Activated naive CD4-positive, alpha-beta T cell treated with anti-CD3 and anti-CD28 coated beads, Interleukin-2, amount 50 U/mL, for 72 hours (primary cell): ENCODE measurements around the gene SLC9A5. TPM values are rescaled to one million over a fixed set of nuclear protein-coding genes. Genes with fewer than 3 reads are reported as not detected.
A peak's percentile ranks its signal among the peaks of the same experiment; 100 is the strongest.

Experiments used
- ATAC-seq, 2 donors: fragments of 150-1000 bp; cut with Tn5 transposase; 2 replicates each; pipeline ENCODE4 v1.10.0; 2021; ENCODE audit warnings: mild to moderate bottlenecking in 2 of 2, moderate library complexity in 2 of 2
- DNase-seq, 2 donors: peaks; one replicate each; pipeline ENCODE4 v3.0.0; 2021 to 2022; ENCODE audit warnings: low spot score in 2 of 2
- H3K27ac Mint-ChIP-seq, 2 donors: one replicate each; pipeline ENCODE4 v1.8.0; 2022; ENCODE audit warnings: mild to moderate bottlenecking in 2 of 2, mixed read lengths in 2 of 2
- H3K36me3 Mint-ChIP-seq, 2 donors: one replicate each; pipeline ENCODE4 v1.8.0; 2022; ENCODE audit warnings: mixed read lengths in 2 of 2
- H3K9me3 Mint-ChIP-seq, 2 donors: one replicate each; pipeline ENCODE4 v1.8.0; 2022; ENCODE audit warnings: mixed read lengths in 2 of 2
- total RNA-seq, 2 donors: library from RNA; stranded (reverse); gene quantifications; one replicate each; pipeline ENCODE4 v1.2.3, GENCODE V29; 2022

Gene SLC9A5
- total RNA-seq, 2 donors from 2014 or later = 8.3 to 13.6 TPM

DNA sequence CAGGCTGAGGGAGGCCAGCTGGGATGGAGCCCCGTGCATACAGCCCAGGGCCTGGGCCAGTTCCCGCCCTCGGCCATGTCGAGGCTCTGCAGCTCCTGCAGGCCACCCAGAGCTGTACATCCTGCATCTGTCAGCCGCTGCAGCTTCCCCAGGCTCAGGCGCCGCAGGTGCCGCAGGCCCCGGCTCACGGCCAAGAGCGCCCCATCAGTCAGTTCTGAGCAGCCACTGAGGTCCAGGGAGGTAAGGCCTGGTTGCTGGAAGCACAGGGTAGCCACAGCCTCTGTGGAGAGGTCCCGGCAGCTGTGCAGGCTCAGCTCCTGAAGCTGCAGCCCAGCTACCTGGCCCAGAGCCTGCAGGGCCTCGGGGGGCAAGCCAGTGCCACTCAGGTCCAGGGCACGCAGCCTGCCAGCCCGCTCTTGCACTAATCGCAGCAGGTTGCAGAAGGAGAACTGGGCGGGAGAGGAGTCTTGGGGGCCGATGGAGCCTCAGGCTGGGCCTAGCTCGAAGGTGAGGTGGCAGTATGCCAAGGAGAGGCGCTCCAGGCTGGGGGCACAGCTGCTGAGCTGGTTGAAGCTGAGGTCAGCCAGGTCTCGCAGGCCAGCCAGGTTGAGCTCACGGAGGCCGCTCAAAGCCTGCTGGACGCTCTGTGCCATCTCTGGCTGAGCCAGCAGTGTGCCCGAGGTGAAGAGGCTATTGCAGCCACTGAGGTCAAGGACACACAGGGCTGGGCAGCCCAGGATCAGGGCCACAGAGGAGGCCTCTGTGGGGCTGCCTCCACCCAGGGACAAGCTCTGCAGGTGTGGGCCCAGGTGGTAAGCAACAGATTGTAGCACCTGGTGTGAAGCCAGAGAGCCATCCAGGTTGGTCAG is 38.5 kb upstream of the SLC9A5 start:
- DNase-seq (no peak), ATAC-seq (no peak)
- Mint-ChIP-seq H3K9me3 (no peaks in the 10 kb centered on the region), H3K27ac (peak overlapping the region in 1 of 2 donors; percentile 77), H3K36me3 (no peaks in the 10 kb centered on the region)

DNA sequence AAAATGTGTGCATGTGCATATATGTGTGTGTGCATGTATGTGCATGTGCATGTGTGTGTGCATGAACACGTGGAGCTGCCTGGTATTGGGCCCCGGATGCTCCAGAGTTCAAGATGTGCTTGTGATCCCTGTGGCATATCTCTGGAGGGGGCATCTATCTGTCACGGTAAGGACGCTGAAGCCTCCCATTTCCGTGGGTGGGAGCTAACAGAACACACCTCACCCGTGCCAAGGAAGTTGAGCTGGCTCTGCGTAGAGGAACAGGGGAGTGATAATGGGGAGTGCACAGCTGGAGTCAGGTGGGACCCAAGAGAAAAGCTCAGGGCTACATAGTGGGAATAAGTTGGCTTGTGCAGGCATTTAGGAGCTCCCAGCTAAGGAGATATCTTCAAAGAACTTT is 37.1 kb upstream of the SLC9A5 start:
- Mint-ChIP-seq H3K36me3 (no peaks in the 10 kb centered on the region), H3K9me3 (no peaks in the 10 kb centered on the region), H3K27ac (no peak overlapping the region)
- no peak for ATAC-seq
- DNase-seq = no peak

DNA sequence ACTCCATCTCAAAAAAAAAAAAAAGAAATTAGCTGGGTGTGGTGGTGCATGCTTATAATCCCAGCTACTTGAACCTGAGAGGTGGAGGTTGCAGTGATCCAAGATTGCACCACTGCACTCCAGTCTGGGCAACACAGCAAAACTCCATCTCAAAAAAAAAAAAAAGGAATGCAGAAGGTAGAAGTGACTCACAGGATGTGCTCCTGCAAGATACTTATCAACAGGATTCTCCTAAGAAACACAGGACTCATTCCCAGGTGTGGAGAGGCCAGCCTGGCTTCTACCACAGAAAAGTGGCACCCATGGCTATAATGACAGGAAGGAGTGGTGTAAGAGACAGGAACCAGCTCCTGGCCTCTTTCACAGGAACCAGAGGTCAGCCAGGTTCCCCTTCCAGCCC is 36.0 kb upstream of the SLC9A5 start:
- no peak for DNase-seq
- ATAC-seq = no peak
- Mint-ChIP-seq H3K36me3 (no peaks in the 10 kb centered on the region), H3K9me3 (no peaks in the 10 kb centered on the region), H3K27ac (peak overlapping the region in 1 of 2 donors; percentile 46)

DNA sequence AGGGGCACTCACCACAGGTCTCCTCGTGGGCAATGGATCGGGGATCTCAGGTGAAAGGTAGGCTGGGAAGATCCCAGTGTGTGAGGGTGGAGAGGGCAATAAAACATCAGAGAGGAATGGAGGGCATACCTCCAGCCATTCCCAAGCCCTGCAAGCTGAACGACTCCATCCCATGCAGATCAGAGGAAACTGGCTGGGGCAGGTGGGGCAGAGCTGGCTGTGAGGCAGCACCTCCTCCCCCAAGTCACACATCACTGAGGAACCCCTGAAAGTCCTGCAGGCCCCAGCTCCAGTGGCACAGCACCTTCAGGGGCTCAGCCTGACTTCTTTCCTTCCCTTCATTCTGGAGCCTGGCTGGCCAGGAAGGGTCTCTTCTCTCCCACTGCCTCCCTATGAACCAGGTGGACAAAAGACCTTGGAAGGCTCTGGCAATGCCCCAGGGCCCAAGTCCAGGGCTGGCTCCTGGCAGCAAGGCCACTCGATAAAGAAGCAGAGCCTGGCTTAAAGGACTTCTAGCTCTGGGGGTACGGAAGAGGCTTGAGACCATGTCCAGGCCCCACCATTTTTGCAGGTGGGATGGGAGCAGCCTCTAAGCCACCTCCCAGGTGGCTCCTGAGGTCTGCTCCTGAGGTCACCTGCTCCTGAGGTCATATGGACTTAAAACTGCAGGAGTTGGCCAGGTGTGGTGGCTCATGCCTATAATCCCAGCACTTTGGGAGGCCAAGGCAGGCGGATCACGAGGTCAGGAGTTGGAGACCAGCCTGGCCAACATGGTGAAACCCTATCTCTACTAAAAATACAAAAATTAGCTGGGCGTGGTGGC is 35.4 kb upstream of the SLC9A5 start:
- ATAC-seq (no peak), DNase-seq (no peak)
- Mint-ChIP-seq H3K27ac (peak overlapping the region in 1 of 2 donors; percentile 46), H3K36me3 (no peaks in the 10 kb centered on the region), H3K9me3 (no peaks in the 10 kb centered on the region)

DNA sequence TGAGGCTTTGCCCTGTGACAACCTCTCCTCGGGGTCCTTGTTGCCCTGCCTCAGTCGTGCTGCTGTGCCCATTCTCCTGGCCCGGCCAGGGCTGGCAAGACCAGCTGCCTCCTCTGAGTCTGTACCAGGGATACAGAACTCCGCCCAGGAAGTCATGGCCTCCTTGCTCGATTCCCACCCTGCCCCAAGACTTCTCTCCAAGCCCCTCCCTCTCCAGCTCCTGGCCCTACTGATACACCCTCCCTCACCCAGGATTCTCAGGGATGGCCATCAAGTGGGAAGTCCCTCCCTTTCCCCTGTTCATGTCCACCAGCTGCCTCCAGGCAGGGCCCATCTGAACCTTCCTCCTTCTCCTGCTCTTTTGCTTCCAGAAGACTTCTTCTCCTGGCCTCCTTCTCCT is 33.1 kb upstream of the SLC9A5 start:
- Mint-ChIP-seq H3K36me3 (no peaks in the 10 kb centered on the region), H3K27ac (peak overlapping the region; percentile 15 to 52), H3K9me3 (no peaks in the 10 kb centered on the region)
- ATAC-seq (no peak), DNase-seq (no peak)

DNA sequence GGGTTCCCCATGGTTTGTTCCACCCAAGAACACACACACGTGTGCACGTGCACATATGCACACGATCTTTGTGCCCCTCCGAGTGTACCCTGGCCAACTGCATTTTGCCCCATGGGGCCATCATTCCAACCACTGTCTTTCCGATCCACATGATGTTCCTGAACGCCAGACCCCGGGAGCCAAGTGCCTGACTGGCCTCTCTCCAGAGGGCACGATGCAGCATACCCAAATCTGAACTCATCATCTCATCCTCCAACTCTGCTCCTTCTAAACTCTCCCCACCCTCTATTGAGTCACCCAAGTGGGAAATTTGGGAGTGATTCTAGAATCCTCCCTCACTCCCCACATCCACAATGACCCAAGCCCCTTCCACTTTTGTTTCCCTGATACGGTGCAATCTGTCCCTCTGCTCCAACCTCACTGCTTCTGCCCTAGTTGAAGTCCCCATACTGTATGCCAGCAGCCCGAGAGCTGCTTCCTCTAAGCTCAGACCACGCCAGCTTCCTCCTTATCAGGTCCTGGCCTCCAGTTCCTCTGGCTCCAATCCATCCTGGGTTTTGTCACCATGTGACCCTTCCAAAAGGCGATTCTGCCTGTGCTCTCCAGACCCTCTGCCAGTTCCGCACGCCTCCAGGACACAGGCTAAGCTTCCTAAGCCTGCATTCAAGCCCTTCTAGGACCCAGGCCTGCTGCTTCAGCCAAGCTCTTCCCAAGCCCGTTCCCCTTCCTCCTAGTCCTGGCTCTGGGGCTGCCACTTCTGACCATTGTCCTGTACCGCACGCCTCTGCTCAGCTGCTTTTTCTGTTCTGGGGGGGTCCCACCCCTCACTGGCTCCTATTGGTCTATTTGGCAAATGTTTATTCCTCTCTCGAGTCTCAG is 31.9 kb upstream of the SLC9A5 start:
- Mint-ChIP-seq H3K9me3 (no peaks in the 10 kb centered on the region), H3K36me3 (no peaks in the 10 kb centered on the region), H3K27ac (peak overlapping the region; percentile 26 to 75)
- ATAC-seq (no peak), DNase-seq (no peak)

DNA sequence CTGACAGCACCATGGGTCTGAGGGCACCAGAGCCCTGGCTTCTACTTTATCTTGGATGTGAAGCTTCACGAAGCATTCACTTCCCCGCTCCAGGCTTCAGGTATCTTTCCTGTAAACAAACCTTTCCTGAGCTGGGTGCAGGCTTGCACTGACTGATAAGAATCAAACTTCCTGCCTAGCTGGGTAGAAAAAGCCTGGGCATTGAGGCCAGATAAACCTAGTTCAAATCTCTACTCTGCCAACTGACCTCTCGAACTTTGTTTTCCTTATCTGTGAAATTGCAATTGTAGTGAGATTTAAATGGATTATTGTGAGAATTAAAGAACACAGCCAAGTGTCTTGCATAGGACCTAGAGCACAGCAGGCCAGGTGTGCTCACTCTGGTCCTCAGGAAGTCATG is 24.8 kb upstream of the SLC9A5 start:
- no peaks in the 10 kb centered on the region for H3K9me3 Mint-ChIP-seq
- DNase-seq (no peak), ATAC-seq (no peak)
- peak overlapping the region; percentile 22 to 55 for H3K27ac Mint-ChIP-seq
- H3K36me3 Mint-ChIP-seq = peaks cover 14 to 23% of the 10 kb centered on the region in 2 donors

DNA sequence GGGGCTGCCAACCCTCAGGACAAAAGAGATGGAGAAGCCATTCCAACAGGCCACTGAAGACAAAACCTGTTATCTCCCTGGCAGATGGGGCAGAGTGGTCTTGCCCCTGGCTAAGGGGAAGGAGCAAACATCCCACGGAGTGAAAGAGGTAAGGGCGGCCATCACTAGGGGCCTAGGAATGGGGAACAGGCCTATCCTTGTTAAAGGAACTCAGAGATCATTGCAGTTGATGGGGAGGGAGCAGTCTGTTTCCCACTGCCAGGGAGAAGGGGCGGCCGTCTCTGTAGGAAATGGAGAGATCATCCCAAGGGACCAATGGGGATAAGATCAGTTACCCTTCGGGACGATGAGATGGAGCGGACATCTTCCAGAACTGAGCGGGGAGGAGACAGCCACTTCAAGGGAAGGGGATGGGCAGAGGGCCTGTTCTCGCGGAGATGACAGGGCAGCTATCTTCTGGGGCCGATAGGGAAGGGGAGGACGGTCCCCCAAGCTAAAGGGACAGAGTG is 22.4 kb upstream of the SLC9A5 start:
- H3K36me3 Mint-ChIP-seq = peaks cover 14 to 31% of the 10 kb centered on the region in 2 donors
- no peak for ATAC-seq

DNA sequence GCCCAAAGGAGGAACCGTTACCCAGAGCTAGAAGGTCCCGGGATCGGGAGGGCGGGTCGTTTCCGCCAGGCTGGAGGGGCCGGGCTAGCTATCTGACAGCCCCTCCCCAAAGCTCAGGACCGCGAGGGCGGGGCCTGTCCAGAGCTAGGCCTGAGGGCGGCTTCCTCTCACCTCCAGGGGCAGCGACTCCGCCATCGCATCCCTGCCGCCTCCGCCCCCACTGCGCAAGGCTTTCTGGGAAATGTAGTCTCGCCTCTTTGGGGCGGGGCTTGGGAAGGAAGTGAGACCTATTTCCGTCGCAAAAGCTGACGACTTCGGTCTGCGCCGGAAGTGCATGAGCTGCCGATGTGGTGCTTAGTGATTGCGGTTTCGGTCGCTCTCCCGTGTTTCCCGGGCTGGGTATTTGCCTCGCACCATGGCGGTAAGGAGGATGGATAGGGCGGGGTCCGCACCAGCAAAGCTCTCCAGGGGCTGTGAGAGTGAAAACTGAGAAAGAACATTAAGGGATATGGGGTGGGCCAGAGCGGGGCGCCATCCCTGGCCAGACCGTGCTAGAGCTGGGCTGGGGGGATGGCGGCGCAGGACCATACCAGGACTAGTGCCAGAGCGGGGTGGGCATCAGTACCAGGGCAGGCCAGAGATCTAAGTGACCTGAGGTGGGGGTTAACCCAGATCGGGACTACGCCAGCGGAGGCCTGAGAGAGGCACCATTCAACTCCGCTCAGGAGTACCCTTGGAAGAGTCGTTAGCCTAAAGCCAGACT is 21.8 kb upstream of the SLC9A5 start, which contains the start of gene TMEM208:
Gene TMEM208, plus strand, starts transcription at position 327 of the 763 bp plus-strand sequence. Its CDS starts 89 bp downstream, at position 416.
- peak within 1 kb of the TSS; percentile 96 to 99 for H3K27ac Mint-ChIP-seq
- DNase-seq = peak; percentile 98 to 99
- ATAC-seq = peak; percentile 96 to 98

More for the DNA sequence above, 22.4 kb upstream of the SLC9A5 start:
- Mint-ChIP-seq H3K27ac (peak overlapping the region; percentile 95 to 96), H3K9me3 (no peaks in the 10 kb centered on the region)
- no peak for DNase-seq

DNA sequence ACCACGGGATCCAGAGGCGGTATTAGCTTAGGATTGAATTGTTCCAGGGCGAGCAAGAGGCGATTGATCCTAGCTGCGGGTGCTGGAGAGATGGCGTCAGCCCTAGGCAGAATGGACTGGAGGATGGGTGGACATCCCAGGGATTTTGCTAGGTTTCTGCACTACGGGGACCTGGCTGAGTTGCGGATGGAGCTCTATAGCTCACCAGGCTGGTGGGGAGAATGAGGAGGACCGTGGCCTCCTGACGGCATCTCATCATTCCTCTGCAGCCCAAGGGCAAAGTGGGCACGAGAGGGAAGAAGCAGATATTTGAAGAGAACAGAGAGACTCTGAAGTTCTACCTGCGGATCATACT is 21.2 kb upstream of the SLC9A5 start:
- Mint-ChIP-seq H3K36me3 (peaks cover 14 to 31% of the 10 kb centered on the region in 2 donors), H3K27ac (peak overlapping the region; percentile 96 to 99), H3K9me3 (no peaks in the 10 kb centered on the region)
- no peak for ATAC-seq
- no peak for DNase-seq

More for the DNA sequence above, 21.8 kb upstream of the SLC9A5 start, which contains the start of gene TMEM208:
- H3K9me3 Mint-ChIP-seq = no peaks in the 10 kb centered on the region
- H3K36me3 Mint-ChIP-seq = peaks cover 14 to 31% of the 10 kb centered on the region in 2 donors

DNA sequence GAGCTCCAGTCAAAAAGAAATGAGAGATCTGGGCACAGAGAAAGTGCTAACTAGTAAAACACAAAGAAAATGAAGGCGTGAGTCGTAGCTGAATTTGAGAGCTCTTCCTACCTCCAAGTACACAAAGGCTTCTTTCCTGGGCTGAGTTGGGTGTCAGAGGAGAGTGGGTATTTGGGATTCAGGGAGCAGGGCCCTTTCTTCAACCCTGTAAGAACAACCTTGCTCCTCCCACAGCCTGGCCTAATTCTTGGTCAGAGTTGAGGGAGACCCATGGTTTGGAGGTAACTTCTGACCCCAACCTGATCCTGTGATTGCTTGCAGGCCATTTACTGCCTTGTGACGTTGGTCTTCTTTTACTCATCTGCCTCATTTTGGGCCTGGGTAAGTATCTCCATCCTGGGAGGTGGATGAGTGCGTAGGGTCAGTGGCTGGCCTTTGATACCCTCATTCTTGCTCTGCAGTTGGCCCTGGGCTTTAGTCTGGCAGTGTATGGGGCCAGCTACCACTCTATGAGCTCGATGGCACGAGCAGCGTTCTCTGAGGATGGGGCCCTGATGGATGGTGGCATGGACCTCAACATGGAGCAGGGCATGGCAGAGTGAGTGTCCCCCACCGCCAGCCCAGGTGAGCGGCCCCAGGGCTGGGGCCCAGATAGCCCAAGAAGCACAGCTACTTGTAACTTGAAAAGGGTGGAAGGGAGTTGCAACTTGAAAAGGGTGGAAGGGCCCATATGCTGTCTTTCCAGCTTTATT is 20.6 kb upstream of the SLC9A5 start:
- Mint-ChIP-seq H3K9me3 (no peaks in the 10 kb centered on the region), H3K27ac (peak overlapping the region; percentile 96 to 99), H3K36me3 (peaks cover 14 to 32% of the 10 kb centered on the region in 2 donors)
- DNase-seq = no peak
- ATAC-seq = no peak

DNA sequence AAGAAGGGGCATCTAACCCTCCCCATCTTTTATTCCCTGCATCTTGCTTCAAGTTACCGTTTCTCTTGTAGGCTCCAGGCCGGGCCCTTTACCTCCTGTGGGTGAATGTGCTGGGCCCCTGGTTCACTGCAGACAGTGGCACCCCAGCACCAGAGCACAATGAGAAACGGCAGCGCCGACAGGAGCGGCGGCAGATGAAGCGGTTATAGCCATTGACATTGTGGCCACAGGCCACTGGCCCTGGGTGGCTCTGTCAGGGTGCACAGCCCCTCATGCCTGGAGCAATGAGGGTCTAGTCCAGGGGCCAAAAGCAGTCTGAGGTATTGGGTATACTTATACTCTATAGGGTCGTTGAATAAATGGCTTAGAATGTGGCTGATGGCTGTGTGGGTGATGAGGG is 19.9 kb upstream of the SLC9A5 start:
- DNase-seq (no peak), ATAC-seq (no peak)
- Mint-ChIP-seq H3K27ac (peak overlapping the region in 1 of 2 donors; percentile 96), H3K36me3 (peaks cover 14 to 37% of the 10 kb centered on the region in 2 donors), H3K9me3 (no peaks in the 10 kb centered on the region)

DNA sequence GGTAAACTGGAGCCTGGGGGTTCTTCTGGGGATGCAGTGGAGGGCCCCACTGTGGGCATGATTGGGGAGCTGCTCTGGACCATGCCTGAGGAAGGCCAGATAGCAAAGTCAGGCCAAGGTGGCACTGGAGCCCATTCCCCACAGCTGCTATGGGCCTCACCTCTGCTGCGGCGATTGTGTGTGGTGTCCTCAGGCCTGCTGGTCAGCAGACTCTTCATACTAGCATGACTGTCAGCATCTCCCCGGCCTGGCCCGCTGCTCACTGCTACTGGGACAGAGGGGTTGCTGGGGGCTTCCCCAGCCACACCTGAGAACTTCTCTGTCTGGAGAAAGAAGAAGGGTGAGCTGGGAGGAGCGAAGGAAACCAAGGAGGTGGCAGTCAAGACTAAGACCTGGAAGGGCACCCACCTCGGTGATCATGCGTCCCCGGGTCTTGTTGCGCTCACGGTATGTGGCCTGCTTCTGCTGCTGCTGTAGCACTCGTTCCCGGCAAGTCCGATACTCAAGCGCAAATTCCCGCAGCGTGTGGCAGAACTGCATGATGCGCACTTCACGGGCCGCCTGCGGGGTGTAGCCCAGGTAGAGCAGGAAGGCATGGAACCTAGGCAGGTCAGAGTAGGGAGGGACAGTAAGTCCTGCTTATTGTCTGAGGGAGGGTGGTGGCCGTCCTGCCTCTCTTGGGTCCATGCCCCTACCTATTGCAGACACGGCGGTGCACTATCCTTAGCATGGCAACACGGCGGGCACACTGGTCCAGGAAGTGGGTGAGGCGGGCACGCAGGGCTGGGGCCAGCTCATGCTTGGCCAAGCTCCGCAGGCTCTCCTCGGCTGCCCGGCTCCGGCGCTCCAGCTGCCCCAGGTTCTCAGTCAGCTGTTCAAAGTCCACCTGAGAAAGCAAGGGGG is 18.6 kb upstream of the SLC9A5 start:
- Mint-ChIP-seq H3K27ac (peak overlapping the region; percentile 57 to 81), H3K9me3 (no peaks in the 10 kb centered on the region), H3K36me3 (peaks cover 14 to 37% of the 10 kb centered on the region in 2 donors)
- no peak for DNase-seq
- ATAC-seq = no peak
